CD4-positive, alpha-beta T cell treated with Interleukin-1 beta for 1 hour (primary cell): Measurements from ENCODE around the gene TFAP2D.

Source experiments
- DNase-seq, 2 donors: peaks; one replicate each; pipeline ENCODE4 v3.0.0-alpha.2; 2020 to 2022

The TFAP2D gene

DNA sequence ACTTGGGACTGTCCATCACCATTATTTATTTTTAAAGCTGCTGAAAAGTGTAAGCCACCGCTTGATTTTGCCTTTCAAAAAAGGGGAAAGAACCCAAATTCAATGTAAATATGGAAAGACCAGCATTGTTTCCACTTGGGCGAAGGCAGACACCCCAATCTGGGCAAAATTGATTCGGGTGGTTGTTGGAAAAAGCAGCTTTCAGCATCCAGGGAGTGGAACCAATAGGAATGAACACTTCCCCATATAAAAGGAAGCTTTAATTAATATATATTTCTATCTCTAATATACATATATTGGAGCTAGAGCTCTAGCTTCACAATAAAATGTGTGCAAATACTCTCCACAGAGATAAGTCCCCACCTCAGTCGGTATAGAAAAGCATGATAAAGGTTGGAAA, at the start of gene TFAP2D:
Gene TFAP2D, plus strand, starts transcription at position 301 of the 400 bp plus-strand sequence. CDS start 530 bp downstream, outside the sequence.
- DNase-seq, result no peak

- DNase-seq, result no peak
Observed at GRCh38 chr6:50663806-50664205, 49.5 kb upstream of the TFAP2D start.

DNA sequence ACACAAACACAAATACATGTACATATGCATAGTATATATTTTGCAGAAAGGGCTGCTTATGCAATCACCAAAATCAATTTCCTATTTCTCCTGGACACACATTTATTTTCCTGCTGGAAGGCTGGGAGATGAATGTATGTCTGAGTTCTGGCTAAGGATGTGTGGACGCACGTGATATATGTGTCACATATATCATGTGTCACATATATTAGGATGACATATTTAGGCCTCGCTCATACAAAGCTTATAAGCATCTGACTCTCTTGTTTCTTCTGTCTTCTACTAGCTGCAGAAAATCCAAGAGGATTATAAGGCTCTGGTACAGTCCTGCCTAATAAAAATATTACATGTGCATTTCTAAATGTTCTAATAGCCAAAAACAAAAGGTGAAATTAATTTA, 47.2 kb upstream of the TFAP2D start:
- DNase-seq, result no peak

- no peak for DNase-seq
Observed at GRCh38 chr6:50681213-50681824, 32.0 kb upstream of the TFAP2D start.

- no peak for DNase-seq
Observed at GRCh38 chr6:50689210-50689609, 24.1 kb upstream of the TFAP2D start.

DNA sequence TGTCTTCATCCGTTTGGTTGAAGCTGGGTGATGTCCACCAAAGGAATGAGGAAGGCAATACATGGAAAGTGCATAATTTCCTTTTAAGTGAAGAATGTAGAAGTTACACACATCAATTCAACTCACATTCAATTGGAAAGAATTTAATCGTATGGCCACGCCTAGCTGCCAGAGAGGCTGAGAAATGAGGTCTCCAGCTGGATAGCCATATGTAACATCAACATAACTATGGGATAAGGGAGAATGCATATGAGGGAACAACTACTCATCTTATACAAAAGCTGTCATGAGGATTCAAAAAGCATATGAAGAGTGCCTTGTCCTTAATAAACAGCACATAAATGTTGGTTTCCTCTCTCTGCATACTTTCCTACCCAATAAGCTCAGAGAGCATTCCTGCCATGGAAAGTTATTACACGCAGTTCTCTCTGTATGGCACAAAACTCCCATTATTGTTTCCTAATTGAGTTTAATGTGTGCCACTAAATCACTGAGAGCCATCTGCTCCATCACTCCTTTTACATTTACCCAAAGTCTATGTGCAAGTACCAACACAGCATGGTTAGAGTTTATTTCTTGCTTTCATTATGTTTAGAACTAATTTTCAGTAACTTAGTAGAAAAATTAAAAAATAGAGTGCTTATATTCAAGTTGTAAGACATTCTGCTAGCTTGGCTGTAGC, 21.4 kb upstream of the TFAP2D start:
- no peak for DNase-seq

GRCh38 chr6:50698546-50698945, 14.8 kb upstream of the TFAP2D start:
- DNase-seq, result no peak

- no peak for DNase-seq
Observed at GRCh38 chr6:50699051-50699775, 14.1 kb upstream of the TFAP2D start.

GRCh38 chr6:50706575-50706974, 6.8 kb upstream of the TFAP2D start:
- DNase-seq, result no peak

DNA sequence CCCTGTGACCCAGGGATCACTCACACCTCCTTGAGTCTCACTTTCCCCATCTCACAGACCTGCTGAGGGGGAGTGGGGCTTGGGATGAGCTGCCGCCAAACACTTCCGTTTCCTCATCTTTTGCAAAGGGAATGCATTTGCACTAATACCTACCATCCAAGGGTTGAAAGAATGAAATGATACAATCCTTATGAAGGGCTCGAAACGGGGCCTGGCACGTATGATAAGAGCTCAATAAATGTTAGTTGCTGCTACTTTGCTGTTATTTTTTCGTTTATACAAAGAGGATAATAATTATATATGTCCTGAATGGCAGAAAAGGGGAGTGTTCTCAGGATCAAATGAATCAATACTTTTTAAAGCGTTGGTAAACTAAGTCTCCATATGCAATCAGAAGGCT, 6.1 kb upstream of the TFAP2D start:
- DNase-seq, result no peak

DNA sequence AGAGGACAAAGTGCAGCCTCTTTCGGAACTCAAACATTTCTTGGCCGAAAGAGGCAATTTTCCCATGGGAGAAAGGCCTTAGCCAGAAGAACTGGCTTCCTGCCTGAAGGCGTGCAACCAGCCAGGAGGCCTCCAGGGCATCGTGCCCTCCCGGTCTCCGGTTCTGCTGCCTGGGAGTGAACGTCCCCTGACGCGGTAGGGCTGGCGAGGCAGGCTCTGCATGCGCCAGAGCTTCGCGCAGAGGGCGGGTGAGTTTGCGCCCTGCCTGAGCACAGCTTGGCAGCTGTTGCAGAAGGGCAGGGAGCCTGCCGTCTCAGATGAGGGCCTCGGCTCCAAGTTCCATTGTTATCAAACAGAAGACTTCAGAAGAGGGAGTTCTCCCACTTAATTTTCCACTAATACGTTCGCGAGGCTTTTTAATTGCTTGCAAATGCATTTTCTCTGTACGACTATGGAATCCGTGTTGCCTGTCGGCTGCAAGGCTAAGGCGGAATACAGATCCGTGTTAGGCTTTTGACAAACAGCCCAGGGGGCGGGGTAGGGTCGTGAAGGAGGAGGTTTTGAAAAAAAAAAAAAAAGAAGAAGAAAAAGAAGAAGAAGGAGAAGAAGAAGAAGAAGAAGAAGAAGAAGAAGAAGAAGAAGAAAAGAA, 5.5 kb upstream of the TFAP2D start:
- no peak for DNase-seq

- DNase-seq, result no peak
Observed at GRCh38 chr6:50708664-50709365, 4.5 kb upstream of the TFAP2D start.

DNA sequence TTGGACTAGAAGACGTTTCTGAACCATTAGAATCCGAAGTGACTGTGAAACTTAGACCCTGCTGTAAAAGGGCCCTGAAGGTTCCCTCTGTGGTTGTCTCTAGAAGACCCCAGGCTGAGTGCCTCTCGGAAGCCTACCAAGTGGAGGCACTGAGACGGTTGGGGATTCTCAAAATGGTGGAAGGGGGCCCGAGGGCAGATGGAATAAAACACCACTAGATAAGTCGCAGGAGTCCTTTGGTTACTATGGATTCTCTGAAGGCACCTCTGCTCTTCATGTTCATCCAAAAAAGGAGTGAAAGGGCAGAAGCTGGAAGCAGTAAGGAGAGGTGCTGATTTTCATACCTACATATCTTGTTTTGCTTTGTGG, 4.0 kb upstream of the TFAP2D start:
- no peak for DNase-seq

- DNase-seq, result no peak
Observed at GRCh38 chr6:50711686-50712085, 1.6 kb upstream of the TFAP2D start.

DNA sequence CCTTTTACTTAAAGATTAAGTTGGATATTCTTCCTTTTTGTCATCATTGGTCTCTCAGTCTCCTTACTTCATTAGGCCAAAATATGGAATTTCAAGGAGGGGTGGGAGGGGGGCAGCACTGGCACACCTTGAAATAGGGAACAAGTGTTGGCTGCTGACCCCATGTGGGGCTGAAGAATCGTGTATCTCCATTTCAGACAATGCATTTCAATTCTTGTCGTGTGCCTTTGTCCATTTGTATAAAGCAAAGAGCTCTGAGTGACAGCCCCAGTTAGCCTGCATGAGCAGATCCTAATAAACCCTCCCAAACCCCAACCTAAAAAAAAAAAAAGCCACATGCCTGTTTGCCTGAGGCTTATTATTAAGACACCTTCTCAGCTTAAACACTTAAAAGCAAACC, 1.0 kb upstream of the TFAP2D start:
- DNase-seq, result no peak

DNA sequence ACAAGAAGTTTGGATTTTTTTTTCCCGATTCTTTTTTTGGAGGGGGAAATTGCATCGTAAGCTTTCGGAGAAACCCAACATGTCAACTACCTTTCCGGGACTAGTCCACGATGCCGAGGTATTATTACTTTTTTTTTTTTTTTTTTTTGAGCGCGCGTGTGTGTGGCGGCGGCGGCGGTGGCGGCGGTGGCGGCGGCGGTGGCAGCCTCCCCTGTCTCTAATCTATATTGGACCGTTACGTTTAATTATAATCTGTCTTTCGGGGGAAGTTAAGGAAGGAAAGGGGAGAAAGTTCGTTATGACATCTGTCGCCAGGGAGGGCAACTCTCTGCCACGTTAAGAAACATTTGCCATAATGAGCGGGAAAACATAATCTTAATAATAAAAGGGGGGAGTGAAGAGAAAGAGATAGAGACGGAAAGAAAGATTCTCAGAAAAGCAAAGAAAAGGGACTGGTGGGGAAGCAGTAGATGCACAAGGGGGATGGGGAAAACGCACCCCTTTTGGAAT, 706 bp downstream of the TFAP2D start:
- DNase-seq, result no peak

DNA sequence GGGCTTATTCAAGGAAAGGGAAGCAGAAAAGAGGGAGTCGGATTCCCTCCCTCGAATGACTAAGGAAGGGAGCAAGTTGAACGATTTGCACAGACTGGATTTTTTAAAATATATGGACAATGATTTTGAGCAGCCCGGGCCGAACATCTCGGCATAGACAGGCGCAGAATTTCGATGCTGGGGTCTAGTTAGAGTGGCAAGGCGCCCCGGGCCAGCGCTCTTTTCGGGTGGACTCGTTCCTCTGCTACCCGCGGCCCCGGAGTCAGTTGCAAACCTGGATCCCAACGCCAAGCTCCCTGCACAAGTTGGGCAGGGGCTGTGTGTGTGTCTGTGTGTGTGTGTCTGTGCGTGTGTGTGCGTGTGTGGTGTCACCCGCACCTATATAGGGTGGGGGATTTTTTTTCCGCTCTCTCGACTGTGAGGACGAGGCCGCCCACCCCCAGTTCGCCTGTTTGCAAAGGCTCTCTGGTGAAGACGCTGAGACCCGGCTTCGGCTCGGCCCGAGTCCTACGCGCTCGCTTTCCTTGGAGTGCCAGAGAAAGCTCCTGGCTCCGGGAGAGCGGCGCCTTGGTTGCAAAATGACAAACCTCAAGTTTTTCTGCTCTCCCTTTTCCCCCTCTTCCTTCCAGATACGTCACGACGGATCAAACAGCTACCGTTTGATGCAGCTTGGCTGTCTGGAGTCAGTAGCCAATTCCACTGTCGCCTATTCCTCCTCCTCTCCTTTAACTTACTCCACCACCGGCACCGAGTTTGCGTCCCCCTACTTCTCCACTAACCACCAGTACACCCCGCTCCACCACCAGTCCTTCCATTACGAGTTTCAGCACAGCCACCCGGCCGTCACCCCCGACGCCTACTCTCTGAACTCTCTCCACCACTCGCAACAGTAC, 1.4 kb downstream of the TFAP2D start:
- no peak for DNase-seq

DNA sequence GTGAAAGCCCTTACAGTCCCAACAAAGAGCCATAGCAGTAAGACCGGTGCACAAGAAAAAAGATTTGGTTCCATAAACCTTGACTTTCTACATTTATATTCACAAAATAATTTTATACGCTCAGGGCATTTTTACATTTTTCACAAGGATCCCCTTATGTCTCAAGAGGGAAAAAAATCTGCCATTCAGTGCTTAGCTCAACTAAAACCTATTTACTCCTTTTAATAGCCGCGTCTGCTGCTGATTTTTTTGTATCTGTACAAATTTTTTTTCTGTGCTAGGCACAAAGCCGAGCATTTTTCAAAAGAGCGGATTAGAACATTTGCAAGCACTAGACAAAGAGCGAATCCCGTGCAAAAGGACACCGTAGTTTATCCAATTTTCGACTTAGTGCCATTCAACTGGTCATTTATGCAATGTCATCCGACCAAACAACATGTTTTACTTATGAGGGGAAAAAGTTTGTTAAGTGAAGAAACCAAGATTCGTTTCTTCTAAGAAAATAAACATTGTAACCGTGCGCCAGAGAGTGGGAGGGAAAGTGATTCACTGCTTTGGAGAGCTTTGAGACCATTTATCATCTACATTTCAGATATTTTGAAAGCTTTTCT, 3.7 kb downstream of the TFAP2D start:
- DNase-seq, result no peak

DNA sequence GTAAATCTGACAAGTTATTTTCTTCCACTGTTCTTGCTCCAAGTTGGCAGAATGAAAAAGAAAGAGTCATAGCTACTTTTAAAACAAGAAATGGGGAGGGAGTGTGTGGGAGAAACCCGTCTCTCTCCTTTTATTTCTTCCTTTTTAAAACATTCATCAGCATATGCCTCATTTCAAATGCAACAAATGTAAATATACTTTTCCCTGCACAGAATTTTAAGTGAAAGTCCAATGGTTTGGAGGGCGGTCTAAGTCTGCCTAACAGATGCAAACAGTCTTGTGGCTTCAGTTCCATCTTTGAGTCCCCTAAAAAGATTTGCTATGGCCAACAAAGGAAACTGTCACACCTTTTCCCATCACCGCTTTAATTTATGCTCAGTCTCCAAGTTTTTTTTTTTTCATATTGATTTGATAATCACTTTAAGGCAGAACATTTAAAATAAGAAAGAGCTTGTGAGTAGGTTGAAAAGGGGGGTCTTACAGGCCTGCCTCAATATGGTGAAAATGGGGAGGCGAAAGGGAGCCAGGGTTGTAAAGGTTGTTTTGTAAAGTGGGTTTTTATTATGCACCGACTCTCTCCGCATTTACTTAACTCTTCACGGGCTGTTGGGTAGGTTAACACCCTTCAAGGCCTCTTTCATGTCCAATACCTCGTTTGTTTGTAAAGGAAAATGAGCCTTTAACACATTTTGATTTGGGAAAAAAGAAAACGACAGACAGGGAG, 4.6 kb downstream of the TFAP2D start:
- no peak for DNase-seq

GRCh38 chr6:50718566-50718965, 5.2 kb downstream of the TFAP2D start:
- DNase-seq, result no peak

GRCh38 chr6:50720623-50721022, 7.3 kb downstream of the TFAP2D start:
- no peak for DNase-seq
